Endothelial cell of umbilical vein (primary cell): ENCODE results near the gene PSMD14. TPM values are rescaled to one million over a fixed set of nuclear protein-coding genes. Genes with fewer than 3 reads are reported as not detected.

Source experiments
- BruUV-seq: library from RNA; stranded (reverse); fragments of 400-500 nt; replicated peaks from 2 replicates; lab custom pipeline; 2021; lab: Mats Ljungman, UMichigan
- CTCF ChIA-PET: fragments of 300-600, 350-600 bp; sonication (Branson Sonifier 250); formaldehyde crosslinking; loops from one replicate; lab custom pipeline; 2021; ENCODE audit warnings: antibody characterized with exemption, inconsistent platforms; lab: Charles Lee
- POLR2A ChIA-PET: fragments of 300-600, 350-600 bp; sonication (Branson Sonifier 250); formaldehyde crosslinking; loops from one replicate; lab custom pipeline; 2021; ENCODE audit warnings: antibody characterized with exemption, inconsistent platforms; lab: Charles Lee
- DNase-seq: peaks from one replicate; pipeline ENCODE4 v3.0.0-alpha.2; 2011; ENCODE audit warnings: low read depth, low spot score
- FAIRE-seq: peaks from 2 replicates; lab custom pipeline; 2011; peaks lifted over from hg19 to GRCh38; lab: Jason Lieb, UNC
- H2AFZ ChIP-seq: 2 replicates; pipeline ENCODE4 v1.6.0; 2012; ENCODE audit warnings: low read depth, low read length, control low read depth, inconsistent platforms
- H3K27ac ChIP-seq: 2 replicates; pipeline ENCODE4 v1.5.1; 2011; ENCODE audit warnings: low read depth, mild to moderate bottlenecking, control low read depth, low read length, moderate library complexity; ENCODE audit not compliant: insufficient read depth
- H3K27me3 ChIP-seq, 2 experiments: 2 replicates each; pipeline versions ENCODE4 v1.6.0 to v1.6.1; 2011; ENCODE audit warnings: low read length in 2 of 2, mixed read lengths in 1 of 2; ENCODE audit not compliant: control insufficient read depth in 2 of 2, insufficient read depth in 2 of 2
- H3K36me3 ChIP-seq, 2 experiments: 2 replicates in 1 of 2; 3 replicates in 1 of 2; pipeline ENCODE4 v1.5.1; 2011; ENCODE audit warnings: low read length in 2 of 2, mild to moderate bottlenecking in 1 of 2, moderate library complexity in 1 of 2; ENCODE audit not compliant: control insufficient read depth in 2 of 2, insufficient read depth in 2 of 2; ENCODE audit errors: extremely low read depth in 1 of 2
- H3K4me1 ChIP-seq: 3 replicates; pipeline ENCODE4 v1.5.1; 2011; ENCODE audit warnings: mild to moderate bottlenecking, low read length; ENCODE audit not compliant: control insufficient read depth, insufficient read depth; ENCODE audit errors: extremely low read depth
- H3K4me2 ChIP-seq: 2 replicates; pipeline ENCODE4 v1.6.1; 2011; ENCODE audit warnings: low read length, control low read depth, mixed read lengths; ENCODE audit not compliant: insufficient read depth
- H3K4me3 ChIP-seq, 3 experiments: fragments of 200-600 bp in 1 of 3; sonication (generic), shearing (Covaris generic) in 1 of 3; replicated peaks in 1 of 3; 2 replicates each; pipeline ENCODE4 v1.5.1; 2011 to 2016; ENCODE audit warnings: control low read depth in 3 of 3, low read length in 3 of 3, mild to moderate bottlenecking in 2 of 3, inconsistent platforms in 1 of 3, low read depth in 1 of 3, moderate library complexity in 1 of 3; ENCODE audit not compliant: insufficient read depth in 1 of 3
- H3K79me2 ChIP-seq: 2 replicates; pipeline ENCODE4 v1.6.0; 2012; ENCODE audit warnings: low read length, inconsistent platforms; ENCODE audit not compliant: control insufficient read depth, insufficient read depth
- H3K9ac ChIP-seq: replicated peaks from 2 replicates; pipeline ENCODE3; 2011; ENCODE audit warnings: low read length, control low read depth; ENCODE audit not compliant: insufficient read depth; ENCODE audit errors: extremely low read depth
- H3K9me1 ChIP-seq: replicated peaks from 3 replicates; pipeline ENCODE4 v1.6.0; 2011; ENCODE audit warnings: mild to moderate bottlenecking, low read length; ENCODE audit not compliant: control insufficient read depth, insufficient read depth; ENCODE audit errors: extremely low read depth
- H3K9me3 ChIP-seq: replicated peaks from 2 replicates; pipeline ENCODE4 v1.5.1; 2012; ENCODE audit warnings: low read length, inconsistent platforms; ENCODE audit not compliant: control insufficient read depth, insufficient read depth
- H4K20me1 ChIP-seq: replicated peaks from 2 replicates; pipeline ENCODE3; 2011; ENCODE audit warnings: mild to moderate bottlenecking, low read length; ENCODE audit not compliant: control insufficient read depth, insufficient read depth; ENCODE audit errors: extremely low read depth
- EZH2 ChIP-seq: IDR thresholded peaks from 2 replicates; pipeline ENCODE4 v1.6.1; 2012; ENCODE audit warnings: borderline replicate concordance, low read depth, mild to moderate bottlenecking, moderate library complexity, low read length, inconsistent platforms; ENCODE audit not compliant: severe bottlenecking
- FOS ChIP-seq: IDR thresholded peaks from 2 replicates; pipeline ENCODE4 v1.6.1; 2011; ENCODE audit warnings: mild to moderate bottlenecking, low read length, moderate library complexity, borderline replicate concordance; ENCODE audit not compliant: insufficient read depth
- GATA2 ChIP-seq: IDR thresholded peaks from 2 replicates; pipeline ENCODE4 v1.7.0; 2011; ENCODE audit warnings: low read depth, mild to moderate bottlenecking, moderate library complexity, mixed read lengths, low read length; ENCODE audit not compliant: insufficient read length, insufficient read depth
- JUN ChIP-seq: IDR thresholded peaks from 2 replicates; pipeline ENCODE4 v1.6.1; 2011; ENCODE audit warnings: borderline replicate concordance, low read depth; ENCODE audit not compliant: insufficient read length, insufficient read depth
- MYC ChIP-seq: IDR thresholded peaks from one replicate; pipeline ENCODE4 v1.6.1; 2011; ENCODE audit warnings: mild to moderate bottlenecking, low read depth, low read length
- POLR2A ChIP-seq: IDR thresholded peaks from 2 replicates; pipeline ENCODE4 v1.6.1; 2012; ENCODE audit warnings: low read depth, mild to moderate bottlenecking, control low read depth, low read length
- POLR2AphosphoS5 ChIP-seq: IDR thresholded peaks from 2 replicates; pipeline ENCODE4 v1.6.1; 2012; ENCODE audit warnings: low read depth, mild to moderate bottlenecking, control low read depth, low read length, moderate library complexity; ENCODE audit not compliant: insufficient read depth
- dilution Hi-C: fragments of 300-500 bp; cut with MboI; formaldehyde crosslinking; loops from one replicate; pipeline ENCODE4 v1.15.0; 2019; ENCODE audit warnings: low sequenced_read_pairs; ENCODE audit not compliant: extremely low pct_ligation_motif_present
- intact Hi-C: fragments of 100-400 bp; cut with micrococcal nuclease; formaldehyde crosslinking; loops from one replicate; pipeline ENCODE4 v1.10.0; 2022
- polyA plus RNA-seq, 4 experiments: library from polyadenylated mRNA; depleted of rRNA in 3 of 4; stranded (reverse) in 3 of 4; unstranded in 1 of 4; fragments of >200 nt; gene quantifications; 2 replicates each; pipeline versions ENCODE4 v1.2.1 to v1.2.3, GENCODE V29; 2011 to 2012; ENCODE audit warnings: missing spikeins in 1 of 4
- total RNA-seq: library from RNA; stranded (reverse); gene quantifications from 2 replicates; pipeline ENCODE4 v1.2.3, GENCODE V29; 2021
- TF ChIP-seq, protein P1 (sequence below): IDR thresholded peaks from 2 replicates; pipeline ENCODE4 v1.6.1; 2011; ENCODE audit not compliant: insufficient read depth, insufficient read length
- TF ChIP-seq, protein P2 (sequence below), 2 donors: IDR thresholded peaks; 1 replicate in 1 of 2; 2 replicates in 1 of 2; pipeline ENCODE4 v1.5.1; 2011; ENCODE audit warnings: low read length in 2 of 2, mild to moderate bottlenecking in 2 of 2, moderate library complexity in 2 of 2, control low read depth in 1 of 2, inconsistent platforms in 1 of 2, low read depth in 1 of 2; ENCODE audit not compliant: insufficient read depth in 1 of 2; ENCODE audit errors: extremely low read depth in 1 of 2

The PSMD14 gene
- total and polyA plus RNA-seq, 2 donors (not counting 3 experiments of a cell fraction or from before 2014, with no cell fraction given) = 47.6 to 85.4 TPM

DNA sequence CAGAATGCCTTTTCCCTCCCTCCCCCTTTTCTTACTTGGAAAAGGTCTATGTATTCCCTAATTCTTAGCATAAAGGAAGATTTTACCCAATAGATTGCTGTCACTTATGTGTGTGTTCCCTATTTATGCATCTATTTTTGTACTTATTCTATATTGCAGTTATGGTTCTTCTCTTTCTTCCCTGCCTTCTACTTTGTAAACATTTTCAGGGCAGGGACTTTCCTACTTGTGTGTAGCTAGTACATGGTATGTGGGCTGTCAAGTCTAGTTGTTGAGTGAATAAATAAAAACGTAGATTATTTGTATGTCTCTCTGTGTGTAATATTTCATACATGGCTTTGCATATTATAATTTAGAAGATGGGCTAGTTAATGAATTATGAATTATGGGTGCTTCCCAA lies 45.3 kb downstream of the PSMD14 start:
- H3K9me3 ChIP-seq = no peaks in the 10 kb centered on the region
- H3K4me3 ChIP-seq = no peak overlapping the region
- no peak overlapping the region for H2AFZ ChIP-seq
- H3K27me3 ChIP-seq = no peaks in the 10 kb centered on the region
- TF ChIP-seq MYC (no peak), EZH2 (no peak), GATA2 (no peak), POLR2A (no peak), POLR2AphosphoS5 (no peak), FOS (no peak), JUN (no peak)
- TF ChIP-seq, protein P1, sequence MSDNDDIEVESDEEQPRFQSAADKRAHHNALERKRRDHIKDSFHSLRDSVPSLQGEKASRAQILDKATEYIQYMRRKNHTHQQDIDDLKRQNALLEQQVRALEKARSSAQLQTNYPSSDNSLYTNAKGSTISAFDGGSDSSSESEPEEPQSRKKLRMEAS = no peak
- TF ChIP-seq, protein P2, sequence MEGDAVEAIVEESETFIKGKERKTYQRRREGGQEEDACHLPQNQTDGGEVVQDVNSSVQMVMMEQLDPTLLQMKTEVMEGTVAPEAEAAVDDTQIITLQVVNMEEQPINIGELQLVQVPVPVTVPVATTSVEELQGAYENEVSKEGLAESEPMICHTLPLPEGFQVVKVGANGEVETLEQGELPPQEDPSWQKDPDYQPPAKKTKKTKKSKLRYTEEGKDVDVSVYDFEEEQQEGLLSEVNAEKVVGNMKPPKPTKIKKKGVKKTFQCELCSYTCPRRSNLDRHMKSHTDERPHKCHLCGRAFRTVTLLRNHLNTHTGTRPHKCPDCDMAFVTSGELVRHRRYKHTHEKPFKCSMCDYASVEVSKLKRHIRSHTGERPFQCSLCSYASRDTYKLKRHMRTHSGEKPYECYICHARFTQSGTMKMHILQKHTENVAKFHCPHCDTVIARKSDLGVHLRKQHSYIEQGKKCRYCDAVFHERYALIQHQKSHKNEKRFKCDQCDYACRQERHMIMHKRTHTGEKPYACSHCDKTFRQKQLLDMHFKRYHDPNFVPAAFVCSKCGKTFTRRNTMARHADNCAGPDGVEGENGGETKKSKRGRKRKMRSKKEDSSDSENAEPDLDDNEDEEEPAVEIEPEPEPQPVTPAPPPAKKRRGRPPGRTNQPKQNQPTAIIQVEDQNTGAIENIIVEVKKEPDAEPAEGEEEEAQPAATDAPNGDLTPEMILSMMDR (IDR thresholded peaks at IDR 0.05; ENCODE audit: extremely low read depth in 1 of 2, insufficient read depth in 1 of 2, low read depth in 1 of 2, low read length in 2 of 2) = no peak
- H3K9me1 ChIP-seq = peaks cover 3% of the 10 kb centered on the region
- intact Hi-C loops (no loop called here), dilution Hi-C loops (no loop called here)
- FAIRE-seq = no peak
- peaks cover 4% of the 10 kb centered on the region for H4K20me1 ChIP-seq
- ChIA-PET POLR2A (no interaction called here), CTCF (interaction anchor here (0.6 kb wide), 1 partner anchor 16 kb away, joined by 3 read pairs; no protein-coding TSS in a partner anchor)
- H3K9ac ChIP-seq = no peak overlapping the region
- BruUV-seq = no TSS peak
- H3K79me2 ChIP-seq = peaks cover 93% of the 10 kb centered on the region
- H3K36me3 ChIP-seq = no peaks in the 10 kb centered on the region
- H3K4me2 ChIP-seq = no peak overlapping the region
- H3K27ac ChIP-seq = no peak overlapping the region
- DNase-seq = no peak
- no peaks in the 10 kb centered on the region for H3K4me1 ChIP-seq
